Ishikawa (cell line): ENCODE measurements around the gene HAUS1.

Experiments used
- CEBPB ChIP-seq: IDR thresholded peaks from 2 replicates; pipeline ENCODE4 v1.6.1; 2012
- EGR1 ChIP-seq: IDR thresholded peaks from 2 replicates; pipeline ENCODE4 v1.6.1; 2012
- EP300 ChIP-seq: IDR thresholded peaks from 2 replicates; pipeline ENCODE4 v1.6.1; 2012; ENCODE audit warnings: borderline replicate concordance
- FOXM1 ChIP-seq: IDR thresholded peaks from 2 replicates; pipeline ENCODE4 v1.6.1; 2012; ENCODE audit warnings: low read depth, borderline replicate concordance
- NFIC ChIP-seq: IDR thresholded peaks from 2 replicates; pipeline ENCODE4 v1.6.1; 2012
- RAD21 ChIP-seq: IDR thresholded peaks from 2 replicates; pipeline ENCODE4 v1.6.1; 2012; ENCODE audit warnings: low read depth
- TEAD4 ChIP-seq: IDR thresholded peaks from 2 replicates; pipeline ENCODE4 v1.6.1; 2012
- ZBTB7A ChIP-seq: IDR thresholded peaks from 2 replicates; pipeline ENCODE4 v1.6.1; 2012; ENCODE audit warnings: low read depth
- TF ChIP-seq, protein P1 (sequence below): IDR thresholded peaks from 2 replicates; pipeline ENCODE4 v1.6.1; 2012

GRCh38 chr18:46067438-46068007 lies 36.7 kb upstream of the HAUS1 start:
- TF ChIP-seq RAD21: no peak
- no peak for TF ChIP-seq EP300
- TF ChIP-seq ZBTB7A: no peak
- TF ChIP-seq TEAD4: no peak
- TF ChIP-seq CEBPB: no peak
- TF ChIP-seq, protein P1, sequence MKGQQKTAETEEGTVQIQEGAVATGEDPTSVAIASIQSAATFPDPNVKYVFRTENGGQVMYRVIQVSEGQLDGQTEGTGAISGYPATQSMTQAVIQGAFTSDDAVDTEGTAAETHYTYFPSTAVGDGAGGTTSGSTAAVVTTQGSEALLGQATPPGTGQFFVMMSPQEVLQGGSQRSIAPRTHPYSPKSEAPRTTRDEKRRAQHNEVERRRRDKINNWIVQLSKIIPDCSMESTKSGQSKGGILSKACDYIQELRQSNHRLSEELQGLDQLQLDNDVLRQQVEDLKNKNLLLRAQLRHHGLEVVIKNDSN: no peak
- TF ChIP-seq FOXM1: no peak
- TF ChIP-seq EGR1: no peak
- peak; percentile 62 for TF ChIP-seq NFIC
